Measurements from ENCODE around the gene PLAAT2.

PLAAT2 gene

GRCh38 chr11:63521896-63522295 lies 41.3 kb downstream of the PLAAT2 start:
- no peak for DNase-seq (ENCODE audit: low read depth in 1 of 2, low spot score in 1 of 2)

- no peak for DNase-seq (ENCODE audit: low read depth in 1 of 2, low spot score in 1 of 2)
These were observed 42.5 kb downstream of the PLAAT2 start for GRCh38 chr11:63520606-63521170.

- no peak for DNase-seq (ENCODE audit: low read depth in 1 of 2, low spot score in 1 of 2)
These were observed 44.6 kb downstream of the PLAAT2 start for GRCh38 chr11:63518548-63518947.

GRCh38 chr11:63517156-63517555 lies 46.0 kb downstream of the PLAAT2 start:
- DNase-seq (ENCODE audit: low read depth in 1 of 2, low spot score in 1 of 2): no peak

- DNase-seq (ENCODE audit: low read depth in 1 of 2, low spot score in 1 of 2): no peak
These were observed 47.1 kb downstream of the PLAAT2 start for GRCh38 chr11:63516109-63516508.

GRCh38 chr11:63512816-63513215 lies 50.4 kb downstream of the PLAAT2 start:
- no peak for DNase-seq (ENCODE audit: low read depth in 1 of 2, low spot score in 1 of 2)

- no peak for DNase-seq (ENCODE audit: low read depth in 1 of 2, low spot score in 1 of 2)
These were observed 52.0 kb downstream of the PLAAT2 start for GRCh38 chr11:63511048-63511748.

- no peak for DNase-seq (ENCODE audit: low read depth in 1 of 2, low spot score in 1 of 2)
These were observed 52.7 kb downstream of the PLAAT2 start for GRCh38 chr11:63510360-63511047.

GRCh38 chr11:63508745-63509144 lies 54.4 kb downstream of the PLAAT2 start:
- no peak for DNase-seq (ENCODE audit: low read depth in 1 of 2, low spot score in 1 of 2)

- DNase-seq (ENCODE audit: low read depth in 1 of 2, low spot score in 1 of 2): no peak
These were observed 55.2 kb downstream of the PLAAT2 start for GRCh38 chr11:63508009-63508408.

- DNase-seq (ENCODE audit: low read depth in 1 of 2, low spot score in 1 of 2): no peak
These were observed 55.7 kb downstream of the PLAAT2 start for GRCh38 chr11:63507511-63507910.

- DNase-seq (ENCODE audit: low read depth in 1 of 2, low spot score in 1 of 2): no peak
These were observed 56.3 kb downstream of the PLAAT2 start for GRCh38 chr11:63506876-63507275.

GRCh38 chr11:63505857-63506528 lies 57.2 kb downstream of the PLAAT2 start, which contains the start of gene LGALS12:
LGALS12 (plus strand) TSS chr11:63506084; CDS start chr11:63506459, 375 bp downstream.
- DNase-seq (ENCODE audit: low read depth in 1 of 2, low spot score in 1 of 2): no peak

- DNase-seq (ENCODE audit: low read depth in 1 of 2, low spot score in 1 of 2): no peak
These were observed 58.1 kb downstream of the PLAAT2 start for GRCh38 chr11:63504933-63505586.

- DNase-seq (ENCODE audit: low read depth in 1 of 2, low spot score in 1 of 2): no peak
These were observed 59.1 kb downstream of the PLAAT2 start for GRCh38 chr11:63504054-63504453.

GRCh38 chr11:63503492-63503891 lies 59.7 kb downstream of the PLAAT2 start:
- DNase-seq (ENCODE audit: low read depth in 1 of 2, low spot score in 1 of 2): no peak

All from activated T-helper 1 cell treated with anti-CD3 and anti-CD28 coated beads, Interleukin-2, amount 50 U/mL, for 16 hours (primary cell).